Breast epithelium (tissue), 4 donors: ENCODE results near the gene UBP1. TPM values are rescaled to one million over a fixed set of nuclear protein-coding genes. Genes with fewer than 3 reads are reported as not detected.
"Not testable (repeated sequence)": the region's sequence is repeated elsewhere in the genome, so short reads cannot be mapped to it uniquely, and the experiment has no call there.

ENCODE experiments used
- DNase-seq, 2 donors: peaks; one replicate each; pipeline ENCODE4 v3.0.0-alpha.2; 2019; ENCODE audit warnings: low spot score in 2 of 2
- H3K27ac ChIP-seq, 2 donors: fragments of 200-600 bp; sonication (generic) in 1 of 2; one replicate each; pipeline ENCODE4 v1.5.1; 2016 to 2019; ENCODE audit warnings: mild to moderate bottlenecking in 1 of 2
- H3K27me3 ChIP-seq, 2 donors: fragments of 200-600 bp; sonication (generic) in 1 of 2; one replicate each; pipeline versions ENCODE4 v1.5.1 to v1.6.0; 2017 to 2019; ENCODE audit warnings: control low read depth in 1 of 2, mild to moderate bottlenecking in 1 of 2
- H3K36me3 ChIP-seq: fragments of 200-600 bp; one replicate; pipeline ENCODE4 v1.5.1; 2019
- H3K4me1 ChIP-seq, 2 donors: fragments of 200-600 bp; sonication (generic); one replicate each; pipeline ENCODE4 v1.5.1; 2016 to 2019; ENCODE audit warnings: control low read depth in 1 of 2
- H3K4me3 ChIP-seq, 3 donors: fragments of 200-600 bp; sonication (generic); 1 replicate in 2 of 3; 2 replicates in 1 of 3; pipeline ENCODE4 v1.5.1; 2016 to 2019; ENCODE audit warnings: mild to moderate bottlenecking in 3 of 3, moderate library complexity in 2 of 3
- H3K9me3 ChIP-seq, 2 donors: fragments of 200-600 bp; sonication (generic) in 1 of 2; one replicate each; pipeline ENCODE4 v1.5.1; 2016 to 2019; ENCODE audit warnings: control low read depth in 1 of 2
- CTCF ChIP-seq, 3 donors: fragments of 450-650 bp; IDR thresholded peaks; one replicate each; pipeline ENCODE4 v1.5.1; 2016 to 2017; ENCODE audit warnings: antibody characterized with exemption in 3 of 3, mild to moderate bottlenecking in 3 of 3, moderate library complexity in 3 of 3
- POLR2A ChIP-seq: fragments of 450-650 bp; IDR thresholded peaks from one replicate; pipeline ENCODE4 v1.6.1; 2016; ENCODE audit warnings: antibody characterized with exemption, mild to moderate bottlenecking, moderate library complexity
- POLR2AphosphoS5 ChIP-seq, 3 donors: sonication (generic); formaldehyde crosslinking; IDR thresholded peaks; one replicate each; pipeline ENCODE4 v1.6.1; 2017; ENCODE audit warnings: antibody characterized with exemption in 3 of 3
- intact Hi-C: fragments of 100-400 bp; cut with DNase I; formaldehyde crosslinking; loops from one replicate; pipeline ENCODE4 v1.15.1; 2023; ENCODE audit warnings: low total_unique reads
- total RNA-seq, 3 donors: library from RNA; depleted of rRNA; stranded (reverse); fragments of >200 nt; gene quantifications; one replicate each; pipeline ENCODE4 v1.1.0, GENCODE V29; 2016

The UBP1 gene
- total RNA-seq, 3 donors from 2014 or later = 55.2 to 73.8 (median 69.5) TPM

GRCh38 chr3:33420966-33421365 is 19.2 kb downstream of the UBP1 start:
- Histone ChIP-seq H3K27me3 (no peaks in the 10 kb centered on the region), H3K4me1 (no peaks in the 10 kb centered on the region), H3K36me3 (no peaks in the 10 kb centered on the region), H3K27ac (no peak overlapping the region), H3K4me3 (no peak overlapping the region), H3K9me3 (no peaks in the 10 kb centered on the region)
- TF ChIP-seq POLR2A (no peak), POLR2AphosphoS5 (IDR thresholded peaks at IDR 0.05) (no peak)
- intact Hi-C loops = no loop called here
- DNase-seq = no peak

GRCh38 chr3:33419948-33420347 is 20.3 kb downstream of the UBP1 start:
- Histone ChIP-seq H3K36me3 (no peaks in the 10 kb centered on the region), H3K27me3 (no peaks in the 10 kb centered on the region), H3K4me3 (no peak overlapping the region), H3K9me3 (no peaks in the 10 kb centered on the region), H3K4me1 (no peaks in the 10 kb centered on the region), H3K27ac (no peak overlapping the region)
- intact Hi-C loops = no loop called here
- no peak for TF ChIP-seq POLR2AphosphoS5 (IDR thresholded peaks at IDR 0.05)
- TF ChIP-seq POLR2A = no peak
- no peak for TF ChIP-seq CTCF (IDR thresholded peaks at IDR 0.05)
- DNase-seq = no peak

GRCh38 chr3:33417066-33417673 is 23.0 kb downstream of the UBP1 start:
- intact Hi-C loops = no loop called here
- Histone ChIP-seq H3K4me1 (no peaks in the 10 kb centered on the region), H3K27ac (no peak overlapping the region), H3K9me3 (no peaks in the 10 kb centered on the region), H3K4me3 (no peak overlapping the region), H3K36me3 (no peaks in the 10 kb centered on the region), H3K27me3 (no peaks in the 10 kb centered on the region)
- no peak for TF ChIP-seq CTCF (IDR thresholded peaks at IDR 0.05)
- TF ChIP-seq POLR2A = no peak
- no peak for TF ChIP-seq POLR2AphosphoS5 (IDR thresholded peaks at IDR 0.05)
- no peak for DNase-seq

DNA sequence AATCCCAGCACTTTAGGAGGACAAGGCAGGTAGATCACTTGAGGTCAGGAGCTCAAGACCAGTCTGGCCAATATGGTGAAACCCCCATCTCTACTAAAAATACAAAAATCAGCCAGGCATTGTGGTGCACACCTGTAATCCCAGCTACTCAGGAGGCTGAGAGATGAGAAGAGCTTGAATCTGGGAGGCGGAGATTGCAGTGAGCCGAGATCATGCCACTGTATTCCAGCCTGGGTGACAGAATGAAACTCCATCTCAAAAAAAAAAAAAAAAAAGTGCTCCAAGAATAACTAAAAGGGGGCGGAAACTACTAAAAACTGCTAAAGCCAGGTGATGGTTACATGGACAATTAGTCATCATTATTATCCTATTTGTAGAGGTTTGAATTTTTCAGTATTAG is 29.4 kb downstream of the UBP1 start:
- H3K4me1 ChIP-seq, intact Hi-C loops, H3K27me3 ChIP-seq, H3K4me3 ChIP-seq, H3K9me3 ChIP-seq, H3K27ac ChIP-seq, DNase-seq, H3K36me3 ChIP-seq: not testable (repeated sequence)

DNA sequence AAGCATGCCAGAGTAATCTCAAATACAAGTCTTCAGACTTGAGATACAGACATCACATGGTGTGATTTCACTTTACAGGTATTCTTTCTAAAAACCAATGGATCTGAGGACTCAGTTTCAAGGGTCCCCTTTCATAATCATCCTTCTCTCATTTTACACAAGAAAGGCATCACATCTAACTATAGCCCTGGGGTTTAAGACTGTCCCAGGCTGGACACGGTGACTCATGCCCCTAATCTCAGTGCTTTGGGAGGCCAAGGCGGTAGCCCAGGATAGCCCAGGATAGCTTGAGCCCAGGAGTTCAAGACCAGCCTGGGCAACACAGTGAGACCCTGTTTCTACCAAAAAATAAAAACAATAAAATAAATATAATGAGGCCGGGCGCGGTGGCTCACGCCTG is 36.4 kb downstream of the UBP1 start:
- intact Hi-C loops = no loop called here
- peaks cover 4% of the 10 kb centered on the region for H3K36me3 ChIP-seq

DNA sequence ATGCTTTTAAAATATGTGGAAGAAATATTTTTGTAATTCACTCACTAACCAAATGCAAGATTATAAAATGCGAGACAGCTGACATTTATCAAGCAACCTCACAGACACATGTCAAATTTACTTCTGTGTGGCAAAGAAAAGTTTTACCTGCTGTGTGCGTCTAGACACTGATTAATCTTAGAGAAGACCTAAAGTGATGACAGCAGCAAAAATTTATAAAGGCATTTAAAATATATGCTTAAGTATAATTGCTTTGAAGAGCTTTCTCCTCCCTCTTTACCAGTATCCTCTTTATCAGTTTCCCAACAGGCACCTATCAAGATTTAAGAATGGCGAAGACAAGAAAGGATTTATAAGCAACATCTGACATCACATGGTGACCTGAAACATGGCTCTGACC is 37.3 kb downstream of the UBP1 start:
- intact Hi-C loops = no loop called here
- Histone ChIP-seq H3K4me1 (no peaks in the 10 kb centered on the region), H3K9me3 (no peaks in the 10 kb centered on the region), H3K27ac (no peak overlapping the region), H3K27me3 (no peaks in the 10 kb centered on the region), H3K36me3 (peaks cover 11% of the 10 kb centered on the region), H3K4me3 (no peak overlapping the region)
- DNase-seq = no peak
- no peak for TF ChIP-seq POLR2AphosphoS5 (IDR thresholded peaks at IDR 0.05)
- TF ChIP-seq POLR2A = no peak
- TF ChIP-seq CTCF (IDR thresholded peaks at IDR 0.05) = no peak

More for the DNA sequence above, 36.4 kb downstream of the UBP1 start:
- Histone ChIP-seq H3K27ac (no peak overlapping the region), H3K4me1 (no peaks in the 10 kb centered on the region), H3K4me3 (no peak overlapping the region), H3K9me3 (no peaks in the 10 kb centered on the region), H3K27me3 (no peaks in the 10 kb centered on the region)
- DNase-seq = no peak
- TF ChIP-seq CTCF (IDR thresholded peaks at IDR 0.05) (no peak), POLR2AphosphoS5 (IDR thresholded peaks at IDR 0.05) (no peak), POLR2A (no peak)
